GM21786 (cell line): ENCODE results near the gene INSRR.

Experiments used
- ATAC-seq: cut with Tn5 transposase; IDR thresholded peaks from one replicate; pipeline ENCODE4 v1.9.1; 2021; ENCODE audit not compliant: unreplicated experiment

INSRR gene

DNA sequence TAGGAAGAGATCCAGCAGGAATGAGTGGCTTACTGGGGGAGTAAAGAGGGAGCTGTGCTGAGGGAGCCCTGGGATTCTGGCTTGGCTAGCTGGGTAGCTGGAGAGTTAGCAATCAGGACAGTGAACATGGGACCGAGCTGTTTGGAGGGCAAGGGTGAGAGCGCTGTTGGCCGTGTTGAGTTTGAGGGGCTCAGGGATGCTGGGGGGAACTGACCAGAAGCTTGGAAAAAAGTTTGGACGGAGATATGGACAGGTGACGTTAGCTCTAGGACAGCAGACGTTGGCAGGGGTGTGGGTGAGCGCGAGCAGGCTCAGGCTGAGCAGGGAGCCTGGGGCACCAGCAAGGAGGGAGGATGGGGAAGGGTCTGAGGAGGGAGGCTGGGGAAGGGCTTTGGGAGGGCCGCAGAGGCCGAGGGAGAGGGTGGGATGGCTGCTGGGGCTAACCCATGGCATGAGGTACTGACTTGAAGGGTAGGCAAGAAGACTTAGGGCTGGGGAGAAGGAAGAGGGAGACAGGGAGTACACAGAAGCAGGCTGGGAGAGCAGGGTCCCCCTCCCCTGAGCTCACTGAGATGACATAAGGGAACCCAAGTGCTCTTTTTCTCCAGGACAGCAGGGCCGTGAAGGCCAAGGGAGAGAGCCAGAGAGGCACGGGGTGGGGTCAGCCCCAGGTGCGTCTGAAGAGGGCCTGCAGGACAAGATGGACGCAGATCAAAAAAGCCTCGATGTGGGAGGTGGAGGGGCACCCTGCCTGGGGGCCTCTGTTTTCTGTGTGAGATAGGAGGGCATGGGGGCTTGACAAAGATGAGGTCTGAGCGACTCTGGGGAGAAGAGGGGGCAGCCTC, 50.5 kb downstream of the INSRR start:
- ATAC-seq, result no peak

GRCh38 chr1:156807627-156808026, 51.3 kb downstream of the INSRR start:
- ATAC-seq, result no peak

GRCh38 chr1:156806512-156807440, 52.1 kb downstream of the INSRR start:
- ATAC-seq, result no peak

- no peak for ATAC-seq
These were observed 53.0 kb downstream of the INSRR start for GRCh38 chr1:156805766-156806511.

GRCh38 chr1:156804572-156805243, 54.2 kb downstream of the INSRR start:
- ATAC-seq, result no peak

GRCh38 chr1:156804026-156804425, 54.9 kb downstream of the INSRR start:
- ATAC-seq, result no peak

DNA sequence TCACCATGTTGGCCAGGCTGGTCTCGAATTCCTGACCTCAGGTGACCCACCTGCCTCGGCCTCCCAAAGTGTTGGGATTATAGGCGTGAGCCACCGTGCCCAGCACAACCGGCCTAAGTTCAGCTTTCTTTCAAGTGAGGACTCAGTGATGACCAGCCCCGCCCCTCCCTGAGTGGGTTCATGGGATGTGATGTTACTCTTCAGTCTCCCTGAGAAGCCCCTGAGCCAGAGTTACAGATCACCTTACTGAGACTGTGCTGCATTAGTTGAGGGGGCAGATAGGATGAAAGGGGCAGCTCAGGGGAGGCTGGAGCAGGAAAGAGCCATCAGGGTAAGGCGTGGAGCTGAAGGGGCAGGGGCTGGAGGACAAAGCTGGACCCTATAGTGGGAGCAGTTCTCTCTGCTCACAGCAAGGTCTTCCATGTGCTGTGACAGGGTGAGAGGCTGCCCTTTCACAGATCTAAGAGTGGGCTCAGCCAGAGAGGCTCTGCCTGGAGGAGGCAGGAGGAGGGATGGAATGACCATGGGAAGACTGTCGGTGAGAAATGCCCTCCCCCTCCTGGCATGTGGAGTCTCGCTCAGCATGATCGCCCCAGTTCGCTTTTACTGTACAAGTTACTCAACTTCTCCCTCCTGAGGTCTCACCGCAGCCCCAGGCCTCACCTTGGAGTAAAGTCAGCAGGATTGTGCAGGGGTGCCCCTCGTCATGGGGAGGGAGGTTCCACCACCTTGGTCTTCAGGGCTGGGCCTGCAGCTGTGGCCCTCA, 55.6 kb downstream of the INSRR start:
- ATAC-seq, result no peak

GRCh38 chr1:156802421-156802935, 56.4 kb downstream of the INSRR start:
- ATAC-seq, result no peak

DNA sequence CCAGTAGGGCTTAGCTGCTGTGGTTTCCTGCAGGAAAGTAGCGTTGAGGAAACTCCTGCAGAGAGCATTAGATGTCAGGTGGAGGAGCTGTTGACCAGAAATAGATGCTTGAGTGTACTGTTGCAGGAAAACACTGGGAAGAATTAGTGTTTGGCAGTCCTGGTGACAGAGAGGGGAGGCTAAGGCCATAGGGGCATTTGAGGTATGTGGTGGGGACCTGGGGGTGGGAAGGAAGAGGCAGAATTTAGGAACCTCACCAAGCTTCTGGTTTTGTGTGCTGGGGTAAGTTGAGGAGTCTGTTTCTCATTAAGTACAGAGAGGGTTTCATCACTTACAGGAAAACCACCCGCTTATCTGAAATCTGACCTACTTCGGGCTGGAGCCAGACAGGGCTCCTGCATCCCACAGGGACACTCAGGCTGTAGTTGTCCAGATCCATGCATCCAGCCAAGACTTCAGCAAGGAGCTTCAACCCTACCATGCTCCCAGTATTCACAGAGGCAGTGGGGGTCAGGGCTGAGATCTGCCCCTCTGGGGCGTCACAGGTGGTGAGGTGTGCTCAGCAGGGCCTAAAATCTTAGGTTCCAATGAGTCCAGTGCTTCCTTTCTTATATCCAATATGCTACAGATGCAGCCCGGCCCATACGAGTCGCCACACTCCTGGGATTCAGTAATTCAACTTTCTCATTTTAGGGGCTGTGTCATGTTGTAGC, 57.4 kb downstream of the INSRR start:
- no peak for ATAC-seq

DNA sequence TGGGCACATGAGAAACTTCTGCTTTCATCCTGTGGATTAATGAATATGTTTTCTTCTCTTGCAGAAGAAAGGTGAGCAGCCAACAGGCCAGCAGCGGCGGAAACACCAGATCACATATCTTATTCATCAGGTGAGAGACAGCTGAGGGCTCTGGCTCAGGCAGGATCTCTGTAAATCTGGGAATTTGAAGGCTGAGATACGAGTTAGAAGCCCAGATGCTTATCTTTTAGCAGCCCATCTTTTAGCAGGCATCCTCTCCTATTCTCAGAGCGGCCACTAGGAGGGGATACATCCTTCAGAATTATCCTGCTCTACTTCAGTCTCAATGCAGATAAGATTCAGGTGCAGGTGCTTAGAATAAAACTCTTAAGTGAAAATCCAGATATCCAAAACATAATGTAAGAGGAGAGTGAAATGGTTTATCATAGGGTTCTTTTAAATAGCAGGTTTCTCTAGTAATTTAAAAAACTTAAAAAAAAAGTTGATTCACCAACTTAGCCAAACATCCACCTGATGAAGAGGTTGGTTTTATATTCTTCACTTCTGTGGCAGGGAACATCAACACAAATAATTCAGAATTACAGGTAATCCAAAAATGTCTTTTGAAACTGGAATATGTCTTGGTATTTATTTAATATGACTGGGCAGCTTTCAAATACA, 61.6 kb downstream of the INSRR start:
- no peak for ATAC-seq

DNA sequence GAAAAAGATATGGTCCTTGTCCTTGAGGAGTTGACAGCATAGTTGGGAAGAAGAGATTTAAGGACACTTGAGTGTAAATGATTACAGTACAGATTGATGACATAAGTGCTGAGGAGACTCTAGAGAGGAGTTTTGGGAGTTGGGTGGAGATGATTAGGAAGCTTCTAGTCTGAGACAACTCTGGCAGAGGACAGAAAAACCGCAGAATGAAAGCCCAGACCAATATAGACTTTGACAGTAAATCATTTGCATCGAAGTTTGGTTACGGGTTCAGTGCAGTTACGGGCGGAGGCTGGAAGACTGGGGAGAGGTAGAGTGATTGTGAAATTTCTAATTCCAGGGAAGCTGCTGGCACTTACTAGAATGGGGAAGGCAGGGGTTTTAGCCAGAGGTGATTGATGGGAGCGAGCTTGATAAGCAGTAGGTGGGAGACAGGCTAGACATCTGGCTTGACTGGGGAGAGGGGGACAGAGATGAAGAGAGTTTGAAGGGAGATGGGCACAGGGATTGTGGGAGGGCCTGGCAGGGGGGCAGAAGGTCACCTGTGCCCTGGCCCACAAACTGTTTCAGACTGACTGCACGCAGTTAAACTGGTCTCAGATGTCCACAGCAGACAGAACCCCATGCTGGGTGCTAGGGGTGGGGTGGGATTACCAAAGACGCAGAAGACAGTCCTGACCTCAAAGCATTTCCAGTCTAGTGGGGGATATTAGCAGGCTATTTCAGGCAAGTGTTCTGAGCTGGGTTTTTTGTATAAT, 62.4 kb downstream of the INSRR start:
- ATAC-seq, result no peak

DNA sequence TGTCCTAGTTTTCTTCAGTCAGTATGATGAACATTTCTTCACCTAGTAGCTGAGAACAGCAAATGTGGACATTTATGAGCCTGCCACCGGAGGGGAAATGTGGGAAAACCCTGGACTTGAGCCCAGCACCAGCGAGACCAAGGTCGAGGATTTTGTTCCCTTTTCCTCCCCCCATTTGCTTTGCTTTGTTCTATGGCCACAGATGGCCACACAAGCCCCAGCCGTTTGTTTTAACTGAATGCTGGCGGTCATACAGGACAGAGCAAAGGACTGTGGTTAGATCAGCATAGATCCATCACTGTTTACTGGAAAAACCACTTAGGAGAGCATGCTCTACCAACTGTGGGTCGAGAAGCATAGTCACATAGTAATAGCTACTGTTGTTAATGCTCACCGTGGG, 63.1 kb downstream of the INSRR start:
- no peak for ATAC-seq

- ATAC-seq, result no peak
These were observed 63.6 kb downstream of the INSRR start for GRCh38 chr1:156795374-156795733.

GRCh38 chr1:156794506-156795373, 64.2 kb downstream of the INSRR start:
- ATAC-seq, result no peak
